ENCODE data around the gene SLC16A5. TPM values are rescaled to one million over a fixed set of nuclear protein-coding genes. Genes with fewer than 3 reads are reported as not detected.
"Not testable (repeated sequence)": the region's sequence is repeated elsewhere in the genome, so short reads cannot be mapped to it uniquely, and the experiment has no call there.

Gene SLC16A5, protein sequence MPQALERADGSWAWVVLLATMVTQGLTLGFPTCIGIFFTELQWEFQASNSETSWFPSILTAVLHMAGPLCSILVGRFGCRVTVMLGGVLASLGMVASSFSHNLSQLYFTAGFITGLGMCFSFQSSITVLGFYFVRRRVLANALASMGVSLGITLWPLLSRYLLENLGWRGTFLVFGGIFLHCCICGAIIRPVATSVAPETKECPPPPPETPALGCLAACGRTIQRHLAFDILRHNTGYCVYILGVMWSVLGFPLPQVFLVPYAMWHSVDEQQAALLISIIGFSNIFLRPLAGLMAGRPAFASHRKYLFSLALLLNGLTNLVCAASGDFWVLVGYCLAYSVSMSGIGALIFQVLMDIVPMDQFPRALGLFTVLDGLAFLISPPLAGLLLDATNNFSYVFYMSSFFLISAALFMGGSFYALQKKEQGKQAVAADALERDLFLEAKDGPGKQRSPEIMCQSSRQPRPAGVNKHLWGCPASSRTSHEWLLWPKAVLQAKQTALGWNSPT
- total RNA-seq: 10 to 100 TPM in 1 of 2 experiments, 1 to 10 TPM in 1; 9.1 to 11.0 TPM

DNA sequence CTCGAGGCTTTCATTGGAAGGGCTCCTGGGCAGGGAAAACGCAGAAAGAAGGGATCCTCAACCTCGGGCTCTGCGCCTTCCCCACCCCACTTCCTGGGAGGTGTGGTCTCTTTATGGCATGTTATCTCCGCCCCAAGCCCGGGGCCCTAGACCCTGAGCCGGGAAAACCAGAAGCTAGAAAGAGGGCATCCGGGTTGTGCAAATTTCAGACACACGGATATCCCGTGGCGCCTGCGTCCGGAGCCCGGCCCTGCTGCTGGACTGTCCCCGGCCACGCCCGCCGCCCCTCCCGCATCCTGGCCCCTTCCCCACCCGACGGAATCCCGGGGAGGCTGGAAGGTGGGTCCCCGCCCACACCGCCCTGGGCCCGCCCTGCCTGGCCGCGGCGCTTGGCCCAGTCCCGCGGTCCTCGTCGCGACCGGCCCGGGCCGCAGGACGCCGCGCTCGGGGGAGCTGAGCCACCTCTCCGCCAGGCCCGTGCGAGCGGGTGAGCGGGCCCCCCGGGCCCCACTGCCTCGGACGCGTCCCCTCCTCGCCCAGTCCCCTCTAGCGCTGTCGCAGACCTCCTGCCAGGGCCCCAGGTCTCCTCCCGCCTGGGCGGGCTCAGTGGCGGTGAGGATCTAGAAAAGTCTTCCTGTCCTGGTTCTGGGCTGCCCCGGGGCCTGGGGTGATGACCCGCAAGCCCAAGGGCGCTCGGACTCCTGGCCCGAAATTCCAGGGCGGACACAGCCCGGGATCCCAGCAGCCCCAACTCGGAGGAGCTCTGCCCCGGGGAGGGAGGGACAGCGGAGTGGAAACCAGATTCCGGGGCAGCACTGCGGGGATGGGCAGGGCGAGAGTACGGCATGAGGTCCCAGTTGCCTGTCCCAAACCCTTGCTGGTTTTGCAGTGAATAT, at the start of gene SLC16A5:
SLC16A5 (plus strand) TSS at position 397 of the 896 bp plus-strand sequence. CDS start 5,683 bp downstream, outside the sequence.
- Mint-ChIP-seq H3K9me3 (no peaks in the 10 kb centered on the region), H3K4me1 (peaks cover 32% of the 10 kb centered on the region), H3K4me3 (peak within 1 kb of the TSS; percentile 82), H3K27ac (peak within 1 kb of the TSS; percentile 83), H3K36me3 (no peaks in the 10 kb centered on the region), H3K27me3 (no peaks in the 10 kb centered on the region)
- POLR2A ChIA-PET: interaction anchor here (0.6 to 2.4 kb wide), 15 partner anchors 9 to 198 kb away, joined by 3 to 13 read pairs (median 3); partner anchors contain the start of genes ARMC7, ATP5PD, CDR2L and KCTD2
- ATAC-seq (ENCODE audit: low read depth) (peak; percentile 68), DNase-seq (peak; percentile 70)

DNA sequence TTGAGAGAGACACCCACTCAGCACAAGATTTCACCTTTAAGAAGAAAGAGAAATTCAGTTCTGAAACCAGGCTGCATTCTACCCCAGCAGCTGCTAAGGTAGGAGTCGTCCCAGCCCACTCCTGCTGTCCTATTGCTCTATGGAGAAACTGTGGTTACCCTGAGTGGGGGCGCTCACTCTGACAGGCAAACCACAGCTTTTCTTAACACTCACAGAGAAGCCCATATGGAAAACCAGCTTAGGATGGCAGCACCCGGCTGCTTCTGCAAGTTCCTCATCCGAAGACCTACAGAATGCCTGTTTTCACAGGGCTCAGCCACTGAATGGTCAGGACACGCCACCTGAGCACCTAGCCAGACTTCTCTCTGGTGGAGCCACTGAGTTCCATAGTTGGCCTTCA, 48.5 kb upstream of the SLC16A5 start:
- DNase-seq: no peak
- Mint-ChIP-seq H3K27me3 (no peaks in the 10 kb centered on the region), H3K36me3 (peaks cover 12% of the 10 kb centered on the region), H3K9me3 (no peaks in the 10 kb centered on the region), H3K4me3 (no peak overlapping the region), H3K4me1 (peaks cover 18% of the 10 kb centered on the region), H3K27ac (no peak overlapping the region)
- ATAC-seq (ENCODE audit: low read depth): no peak
- POLR2A ChIA-PET: no interaction called here

- DNase-seq (no peak), ATAC-seq (ENCODE audit: low read depth) (no peak)
- Mint-ChIP-seq H3K9me3 (no peaks in the 10 kb centered on the region), H3K27me3 (no peaks in the 10 kb centered on the region), H3K4me1 (peaks cover 17% of the 10 kb centered on the region), H3K36me3 (peaks cover 10% of the 10 kb centered on the region), H3K27ac (no peak overlapping the region), H3K4me3 (no peak overlapping the region)
- POLR2A ChIA-PET: interaction anchor here (0.6 to 0.7 kb wide), 2 partner anchors 48 to 118 kb away, joined by 3 read pairs; partner anchors contain the start of gene OTOP2
Observed at GRCh38 chr17:75041656-75042280, 46.0 kb upstream of the SLC16A5 start.

GRCh38 chr17:75043789-75044188, 44.0 kb upstream of the SLC16A5 start:
- not testable (repeated sequence) for H3K4me3 Mint-ChIP-seq; ATAC-seq (ENCODE audit: low read depth); H3K9me3 Mint-ChIP-seq; H3K27ac Mint-ChIP-seq; H3K36me3 Mint-ChIP-seq; H3K27me3 Mint-ChIP-seq; DNase-seq
- peaks cover 23% of the 10 kb centered on the region for H3K4me1 Mint-ChIP-seq
- POLR2A ChIA-PET: interaction anchor here (0.6 to 0.7 kb wide), 2 partner anchors 83 to 995 kb away, joined by 3 to 4 read pairs; no protein-coding TSS in a partner anchor

GRCh38 chr17:75044716-75045115, 43.0 kb upstream of the SLC16A5 start:
- Mint-ChIP-seq H3K27me3 (no peaks in the 10 kb centered on the region), H3K27ac (no peak overlapping the region)

GRCh38 chr17:75045946-75046406, 41.8 kb upstream of the SLC16A5 start:
- not testable (repeated sequence) for ATAC-seq (ENCODE audit: low read depth); H3K36me3 Mint-ChIP-seq; DNase-seq; H3K9me3 Mint-ChIP-seq; H3K27me3 Mint-ChIP-seq
- POLR2A ChIA-PET: interaction anchor here (0.8 to 2.9 kb wide), 8 partner anchors 8 to 109 kb away, joined by 3 to 14 read pairs (median 5); partner anchors contain the start of genes JPT1, MRPL58 and SLC16A5
- Mint-ChIP-seq H3K4me1 (peaks cover 23% of the 10 kb centered on the region), H3K27ac (peak overlapping the region; percentile 14), H3K4me3 (peak overlapping the region; percentile 98)

More at GRCh38 chr17:75044716-75045115, 43.0 kb upstream of the SLC16A5 start:
- POLR2A ChIA-PET: no interaction called here
- DNase-seq (no peak), ATAC-seq (ENCODE audit: low read depth) (no peak)
- H3K36me3 Mint-ChIP-seq: peaks cover 9% of the 10 kb centered on the region
- peaks cover 26% of the 10 kb centered on the region for H3K4me1 Mint-ChIP-seq
- peak overlapping the region; percentile 39 for H3K4me3 Mint-ChIP-seq
- H3K9me3 Mint-ChIP-seq: no peaks in the 10 kb centered on the region

- Mint-ChIP-seq H3K9me3 (no peaks in the 10 kb centered on the region), H3K36me3 (peaks cover 5% of the 10 kb centered on the region), H3K4me3 (peak within 1 kb of the TSS; percentile 98), H3K4me1 (peaks cover 23% of the 10 kb centered on the region), H3K27ac (peak within 1 kb of the TSS; percentile 93), H3K27me3 (no peaks in the 10 kb centered on the region)
- POLR2A ChIA-PET: interaction anchor here (0.8 to 2.9 kb wide), 10 partner anchors 9 to 108 kb away, joined by 3 to 14 read pairs (median 5); partner anchors contain the start of genes JPT1, MRPL58 and SLC16A5
- peak; percentile 93 for DNase-seq
- peak; percentile 92 for ATAC-seq (ENCODE audit: low read depth)
Observed at GRCh38 chr17:75046407-75047289, 41.1 kb upstream of the SLC16A5 start, which contains the start of the genes ATP5PD and KCTD2. Gene ATP5PD, minus strand, starts transcription at chr17:75046969. Its CDS starts 4,319 bp downstream, at chr17:75042650. Gene KCTD2, plus strand, starts transcription at chr17:75047225. Its CDS starts 26 bp downstream, at chr17:75047251.

DNA sequence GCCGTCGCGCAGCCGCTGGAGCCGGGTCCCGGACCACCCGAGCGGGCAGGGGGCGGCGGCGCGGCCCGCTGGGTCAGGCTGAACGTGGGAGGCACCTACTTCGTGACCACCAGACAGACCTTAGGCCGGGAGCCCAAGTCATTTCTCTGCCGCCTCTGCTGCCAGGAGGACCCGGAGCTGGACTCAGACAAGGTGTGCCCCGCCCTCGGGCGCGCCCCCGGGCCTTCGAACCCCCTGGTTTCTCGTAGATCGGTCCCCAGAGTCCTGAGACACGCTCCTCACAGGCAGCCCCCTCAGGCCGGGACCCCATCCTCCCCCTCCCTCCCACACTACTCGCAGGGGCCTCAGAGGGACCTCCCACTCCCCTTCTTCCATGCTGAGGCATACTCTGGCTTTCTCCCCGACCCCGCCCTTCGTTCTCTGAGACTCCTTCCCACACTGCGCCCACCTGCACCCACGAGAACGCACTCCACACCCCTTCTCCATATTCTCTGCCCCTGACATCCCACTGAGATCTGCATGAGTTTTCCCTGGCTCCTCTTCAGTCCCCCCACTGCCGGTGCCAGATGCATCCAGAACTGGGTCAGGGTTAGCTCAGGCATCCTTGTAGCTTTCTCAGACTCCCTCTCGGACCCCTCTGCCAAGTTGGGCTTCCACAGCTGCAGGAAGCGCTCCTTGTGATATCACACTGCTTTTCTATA, 40.2 kb upstream of the SLC16A5 start:
- DNase-seq: no peak

GRCh38 chr17:75048249-75048878, 39.4 kb upstream of the SLC16A5 start:
- no peak for DNase-seq
- Mint-ChIP-seq H3K4me3 (peak overlapping the region; percentile 96), H3K27ac (peak overlapping the region; percentile 91), H3K4me1 (peaks cover 27% of the 10 kb centered on the region), H3K36me3 (peaks cover 12% of the 10 kb centered on the region), H3K9me3 (no peaks in the 10 kb centered on the region), H3K27me3 (no peaks in the 10 kb centered on the region)
- POLR2A ChIA-PET: interaction anchor here (0.9 to 2.9 kb wide), 5 partner anchors 12 to 106 kb away, joined by 3 to 13 read pairs (median 4); partner anchors contain the start of genes JPT1 and MRPL58
- ATAC-seq (ENCODE audit: low read depth): no peak

More for the DNA sequence above, 40.2 kb upstream of the SLC16A5 start:
- Mint-ChIP-seq H3K27ac (peak overlapping the region; percentile 91), H3K36me3 (peaks cover 9% of the 10 kb centered on the region), H3K4me3 (peak overlapping the region; percentile 96), H3K9me3 (no peaks in the 10 kb centered on the region), H3K4me1 (peaks cover 27% of the 10 kb centered on the region), H3K27me3 (no peaks in the 10 kb centered on the region)
- ATAC-seq (ENCODE audit: low read depth): peak; percentile 5
- POLR2A ChIA-PET: interaction anchor here (1.0 to 2.9 kb wide), 7 partner anchors 12 to 107 kb away, joined by 3 to 14 read pairs (median 5); partner anchors contain the start of genes JPT1 and MRPL58

- no peak for ATAC-seq (ENCODE audit: low read depth)
- no peaks in the 10 kb centered on the region for H3K9me3 Mint-ChIP-seq
- DNase-seq: no peak
- H3K4me3 Mint-ChIP-seq: no peak overlapping the region
- peaks cover 27% of the 10 kb centered on the region for H3K4me1 Mint-ChIP-seq
- H3K27me3 Mint-ChIP-seq: no peaks in the 10 kb centered on the region
- peaks cover 14% of the 10 kb centered on the region for H3K36me3 Mint-ChIP-seq
- no peak overlapping the region for H3K27ac Mint-ChIP-seq
- POLR2A ChIA-PET: interaction anchor here (0.9 to 1.0 kb wide), 2 partner anchors 10 to 13 kb away, joined by 3 to 4 read pairs; no protein-coding TSS in a partner anchor
Observed at GRCh38 chr17:75049057-75049456, 38.7 kb upstream of the SLC16A5 start.

Data from activated naive CD8-positive, alpha-beta T cell treated with anti-CD3 and anti-CD28 coated beads, Interleukin-2, amount 10 ng/mL, durations not matched to agents 7 days and 5 days (primary cell).